HepG2 (cell line): ENCODE data around the gene PTPRD.

Source experiments
- CTCF ChIP-seq: sonication (generic); formaldehyde crosslinking; IDR thresholded peaks from 2 replicates; pipeline ENCODE4 v1.5.0; 2020; ENCODE audit warnings: mild to moderate bottlenecking, missing genetic modification reagents, moderate library complexity
- KMT2B ChIP-seq: IDR thresholded peaks from 2 replicates; pipeline ENCODE4 v1.6.1; 2016; ENCODE audit warnings: missing genetic modification reagents, missing compliant biosample characterization
- PHF8 ChIP-seq: sonication (generic); formaldehyde crosslinking; IDR thresholded peaks from 2 replicates; pipeline ENCODE4 v1.5.0; 2020; ENCODE audit warnings: missing genetic modification reagents
- TCF7 ChIP-seq: sonication (generic); IDR thresholded peaks from 2 replicates; pipeline ENCODE4 v1.6.1; 2016; ENCODE audit warnings: antibody characterized with exemption, low read depth
- ZFX ChIP-seq: sonication (generic); formaldehyde crosslinking; IDR thresholded peaks from 2 replicates; pipeline ENCODE4 v1.4.0; 2020; ENCODE audit warnings: mild to moderate bottlenecking, low read depth, missing genetic modification reagents, moderate library complexity

- TF ChIP-seq TCF7 (no peak), ZFX (CRISPR knock-in tag) (no peak), PHF8 (no peak), KMT2B (no peak), CTCF (CRISPR knock-in tag) (no peak)
These were observed 1074.4 kb downstream of the PTPRD start for GRCh38 chr9:9538356-9538755.
